IMR-90 (cell line): ENCODE results near the gene IL10.

Source experiments
- BHLHE40 ChIP-seq: fragments of 150-350 bp; IDR thresholded peaks from 2 replicates; pipeline ENCODE4 v1.6.1; 2016; ENCODE audit warnings: mild to moderate bottlenecking, low read depth, low read length
- CEBPB ChIP-seq: IDR thresholded peaks from 2 replicates; pipeline ENCODE4 v1.6.1; 2012; ENCODE audit warnings: low read depth, low read length, improper control_type of control experiment
- FOS ChIP-seq: fragments of 150-350 bp; IDR thresholded peaks from 2 replicates; pipeline ENCODE4 v1.6.1; 2016; ENCODE audit warnings: low read depth, low read length
- MAZ ChIP-seq: IDR thresholded peaks from 2 replicates; pipeline ENCODE4 v1.6.1; 2012; ENCODE audit warnings: low read depth, mild to moderate bottlenecking, low read length, improper control_type of control experiment, moderate library complexity, borderline replicate concordance
- MXI1 ChIP-seq: IDR thresholded peaks from 2 replicates; pipeline ENCODE4 v1.6.1; 2012; ENCODE audit warnings: low read depth, mild to moderate bottlenecking, low read length, moderate library complexity, borderline replicate concordance
- POLR2A ChIP-seq: IDR thresholded peaks from 2 replicates; pipeline ENCODE4 v1.6.1; 2012; ENCODE audit warnings: mild to moderate bottlenecking, low read depth, low read length
- RAD21 ChIP-seq: IDR thresholded peaks from 2 replicates; pipeline ENCODE4 v1.6.1; 2012; ENCODE audit warnings: low read length, improper control_type of control experiment
- RFX5 ChIP-seq: IDR thresholded peaks from 2 replicates; pipeline ENCODE4 v1.8.0; 2012; ENCODE audit warnings: low read depth, mild to moderate bottlenecking, low read length, moderate library complexity
- SMC3 ChIP-seq: fragments of 150-350 bp; IDR thresholded peaks from 2 replicates; pipeline ENCODE4 v1.6.1; 2016; ENCODE audit warnings: low read depth, mild to moderate bottlenecking, antibody characterized with exemption, low read length, moderate library complexity
- TF ChIP-seq, protein P1 (sequence below): conservative IDR thresholded peaks from 2 replicates; pipeline ENCODE4 v1.5.1; 2012; ENCODE audit warnings: mild to moderate bottlenecking, low read depth, low read length, improper control_type of control experiment
- TF ChIP-seq, protein P2 (sequence below): fragments of 150-350 bp; IDR thresholded peaks from 2 replicates; pipeline ENCODE4 v1.6.1; 2016; ENCODE audit warnings: low read depth, mild to moderate bottlenecking, low read length, moderate library complexity, borderline replicate concordance
- TF ChIP-seq, protein P3 (sequence below): fragments of 150-350 bp; IDR thresholded peaks from 2 replicates; pipeline ENCODE4 v1.6.1; 2017; ENCODE audit warnings: mild to moderate bottlenecking, antibody characterized with exemption, low read length, low read depth

DNA sequence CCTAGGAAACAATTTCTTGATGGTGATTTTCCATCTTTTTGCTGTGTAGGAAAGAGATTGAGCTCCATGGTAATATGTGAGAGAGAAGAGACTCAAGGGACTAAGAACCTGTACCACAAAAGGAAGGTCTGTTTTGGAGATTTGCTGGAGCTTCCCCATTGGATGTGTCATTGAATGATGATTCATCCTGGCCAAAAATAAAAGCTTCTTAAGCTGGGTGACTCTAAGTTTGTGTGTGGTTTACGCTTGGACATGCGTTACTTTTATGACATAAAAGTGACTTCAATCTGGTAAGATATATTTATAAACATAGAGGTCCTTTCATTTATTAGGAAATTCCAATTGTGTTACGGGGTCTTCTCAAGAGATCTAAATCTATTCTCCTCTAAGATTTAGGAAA lies 19.2 kb downstream of the IL10 start:
- TF ChIP-seq POLR2A: no peak
- no peak for TF ChIP-seq RAD21
- no peak for TF ChIP-seq BHLHE40
- TF ChIP-seq, protein P1, sequence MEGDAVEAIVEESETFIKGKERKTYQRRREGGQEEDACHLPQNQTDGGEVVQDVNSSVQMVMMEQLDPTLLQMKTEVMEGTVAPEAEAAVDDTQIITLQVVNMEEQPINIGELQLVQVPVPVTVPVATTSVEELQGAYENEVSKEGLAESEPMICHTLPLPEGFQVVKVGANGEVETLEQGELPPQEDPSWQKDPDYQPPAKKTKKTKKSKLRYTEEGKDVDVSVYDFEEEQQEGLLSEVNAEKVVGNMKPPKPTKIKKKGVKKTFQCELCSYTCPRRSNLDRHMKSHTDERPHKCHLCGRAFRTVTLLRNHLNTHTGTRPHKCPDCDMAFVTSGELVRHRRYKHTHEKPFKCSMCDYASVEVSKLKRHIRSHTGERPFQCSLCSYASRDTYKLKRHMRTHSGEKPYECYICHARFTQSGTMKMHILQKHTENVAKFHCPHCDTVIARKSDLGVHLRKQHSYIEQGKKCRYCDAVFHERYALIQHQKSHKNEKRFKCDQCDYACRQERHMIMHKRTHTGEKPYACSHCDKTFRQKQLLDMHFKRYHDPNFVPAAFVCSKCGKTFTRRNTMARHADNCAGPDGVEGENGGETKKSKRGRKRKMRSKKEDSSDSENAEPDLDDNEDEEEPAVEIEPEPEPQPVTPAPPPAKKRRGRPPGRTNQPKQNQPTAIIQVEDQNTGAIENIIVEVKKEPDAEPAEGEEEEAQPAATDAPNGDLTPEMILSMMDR: no peak
- no peak for TF ChIP-seq MAZ
- TF ChIP-seq RFX5: no peak
- TF ChIP-seq, protein P2, sequence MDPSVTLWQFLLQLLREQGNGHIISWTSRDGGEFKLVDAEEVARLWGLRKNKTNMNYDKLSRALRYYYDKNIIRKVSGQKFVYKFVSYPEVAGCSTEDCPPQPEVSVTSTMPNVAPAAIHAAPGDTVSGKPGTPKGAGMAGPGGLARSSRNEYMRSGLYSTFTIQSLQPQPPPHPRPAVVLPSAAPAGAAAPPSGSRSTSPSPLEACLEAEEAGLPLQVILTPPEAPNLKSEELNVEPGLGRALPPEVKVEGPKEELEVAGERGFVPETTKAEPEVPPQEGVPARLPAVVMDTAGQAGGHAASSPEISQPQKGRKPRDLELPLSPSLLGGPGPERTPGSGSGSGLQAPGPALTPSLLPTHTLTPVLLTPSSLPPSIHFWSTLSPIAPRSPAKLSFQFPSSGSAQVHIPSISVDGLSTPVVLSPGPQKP: no peak
- TF ChIP-seq SMC3: no peak
- TF ChIP-seq, protein P3, sequence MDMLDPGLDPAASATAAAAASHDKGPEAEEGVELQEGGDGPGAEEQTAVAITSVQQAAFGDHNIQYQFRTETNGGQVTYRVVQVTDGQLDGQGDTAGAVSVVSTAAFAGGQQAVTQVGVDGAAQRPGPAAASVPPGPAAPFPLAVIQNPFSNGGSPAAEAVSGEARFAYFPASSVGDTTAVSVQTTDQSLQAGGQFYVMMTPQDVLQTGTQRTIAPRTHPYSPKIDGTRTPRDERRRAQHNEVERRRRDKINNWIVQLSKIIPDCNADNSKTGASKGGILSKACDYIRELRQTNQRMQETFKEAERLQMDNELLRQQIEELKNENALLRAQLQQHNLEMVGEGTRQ: no peak
- no peak for TF ChIP-seq CEBPB
- no peak for TF ChIP-seq MXI1
- TF ChIP-seq FOS: peak; percentile 53
